Heart right ventricle (tissue), 16 donors: ENCODE data around the gene RRP1. TPM values are rescaled to one million over a fixed set of nuclear protein-coding genes. Genes with fewer than 3 reads are reported as not detected.

Source experiments
- ATAC-seq, 8 donors: fragments of 200-7000 bp; cut with Tn5 transposase; one replicate each; pipeline ENCODE4 v1.9.1; 2020; ENCODE audit warnings: mild to moderate bottlenecking in 8 of 8, moderate library complexity in 8 of 8, moderate number of reproducible peaks in 1 of 8
- DNase-seq, 2 donors: peaks; one replicate each; pipeline ENCODE4 v3.0.0-alpha.2; 2020
- H3K27ac ChIP-seq, 10 donors: fragments of 200-600 bp; sonication (generic) in 2 of 10; one replicate each; pipeline versions ENCODE4 v1.5.0 to v1.8.0; 2020 to 2022; ENCODE audit warnings: mild to moderate bottlenecking in 3 of 10
- H3K27me3 ChIP-seq, 7 donors: fragments of 200-600 bp; one replicate each; pipeline ENCODE4 v1.8.0; 2021 to 2022; ENCODE audit warnings: mild to moderate bottlenecking in 2 of 7
- H3K36me3 ChIP-seq, 9 donors: fragments of 200-600 bp; sonication (generic) in 1 of 9; one replicate each; pipeline versions ENCODE4 v1.5.0 to v1.8.0; 2020 to 2022; ENCODE audit warnings: mild to moderate bottlenecking in 2 of 9
- H3K4me1 ChIP-seq, 9 donors: fragments of 200-600 bp; sonication (generic) in 1 of 9; one replicate each; pipeline versions ENCODE4 v1.5.0 to v1.8.0; 2020 to 2022; ENCODE audit warnings: mild to moderate bottlenecking in 4 of 9
- H3K4me3 ChIP-seq, 10 donors: fragments of 200-600 bp; sonication (generic) in 2 of 10; one replicate each; pipeline versions ENCODE4 v1.5.0 to v1.8.0; 2020 to 2022; ENCODE audit warnings: mild to moderate bottlenecking in 7 of 10, moderate library complexity in 2 of 10
- H3K9me3 ChIP-seq, 11 donors: fragments of 200-600 bp in 10 of 11; sonication (generic) in 2 of 11; one replicate each; pipeline versions ENCODE4 v1.5.0 to v1.8.0; 2013 to 2022; ENCODE audit warnings: mild to moderate bottlenecking in 2 of 11, control low read depth in 1 of 11, moderate library complexity in 1 of 11
- CTCF ChIP-seq, 9 donors: fragments of 200-600 bp; sonication (generic) in 2 of 9; IDR thresholded peaks; one replicate each; pipeline versions ENCODE4 v1.5.0 to v1.8.0; 2021 to 2022; ENCODE audit warnings: antibody characterized with exemption in 9 of 9, mild to moderate bottlenecking in 5 of 9, moderate library complexity in 1 of 9
- WGBS, 2 donors: extraction: QIAGEN DNeasy Blood & Tissue Kit; methylation state at CpG; one replicate each; pipeline ENCODE4 v1.1.7; 2013; ENCODE audit warnings: inconsistent platforms in 1 of 2; 5-methylcytosine and 5-hydroxymethylcytosine counted together
- intact Hi-C, 10 donors: fragments of 100-400 bp; cut with DNase I; formaldehyde crosslinking; loops; one replicate each; pipeline versions ENCODE4 v1.11.1 to v1.14.2; 2022
- polyA plus RNA-seq, 2 donors: library from polyadenylated mRNA; stranded (reverse); fragments of 200-250 nt; gene quantifications; one replicate each; pipeline ENCODE4 v1.2.3, GENCODE V29; 2013
- total RNA-seq, 10 donors: library from RNA; stranded (reverse); fragmentation: NEBNext Ultra II Directional in 3 of 10; extraction: Animal tissue kit (Norgen Biotek cat#: 25700) in 3 of 10; gene quantifications; one replicate each; pipeline versions ENCODE4 v1.2.1 to v1.2.4, GENCODE V29; 2021 to 2023
- donor health status: Arrhythmogenic right ventricular cardiomyopathy.
- donor health status: ischemic (EF 13 %, LVEDD 7.1; RV severe dilation, severe dysfunction).
- donor health status: healthy with polysubstance abuse.
- donor health status: DM: no; HTN: yes; CAD: no.
- donor health status: DM: no; HTN: no; CAD: no.
- donor health status: ischemic (EF 25% LVEDD 6.9; RV normal size, moderate dysfunction).
- donor health status: ischemic (EF 25% LVEDD 5.7; RV mildly dilated, moderate dysfunction).
- donor health status: healthy.
- donor health status: DM: yes; HTN: yes; CAD: no.
- donor health status: Ischemic cardiomyopathy.
- donor health status: ischemic (EF 35%, LVEDD 5.7; RV mildly dilated, moderate dysfunction).
- donor health status: nonischemic (EF 11% LVEDD 7.7; RV severe dilation, severe dysfunction).
- donor health status: DM: yes; HTN: yes; CAD: no.
- donor health status: PGD.
- donor health status: ischemic (EF 29% LVEDD 5.4; RV normal size, mild dysfunction).
- donor health status: nonischemic (EF 23%, LVEDD 6.1; RV moderate dilation, normal function).

Gene RRP1
- total and polyA plus RNA-seq, 12 donors = 6.3 to 13.9 (median 9.3) TPM

- Histone ChIP-seq H3K27ac (no peak overlapping the region), H3K36me3 (no peaks in the 10 kb centered on the region), H3K4me1 (peaks cover 0 to 11% (median 0%) of the 10 kb centered on the region in 9 donors), H3K9me3 (no peaks in the 10 kb centered on the region), H3K27me3 (no peaks in the 10 kb centered on the region), H3K4me3 (no peak overlapping the region)
- intact Hi-C loops = no loop called here
- no peak for ATAC-seq
- no peak for TF ChIP-seq CTCF (IDR thresholded peaks at IDR 0.05)
- WGBS, 2 donors = 90 to 91% methylated on average over 13 of the region's 13 CpGs
- no peak for DNase-seq
Observed at GRCh38 chr21:43845386-43845785, 56.0 kb downstream of the RRP1 start.

- intact Hi-C loops = no loop called here
- H3K9me3 ChIP-seq = peaks cover 0 to 6% (median 0%) of the 10 kb centered on the region in 11 donors
- H3K27me3 ChIP-seq = no peaks in the 10 kb centered on the region
- WGBS, 2 donors = 90 to 96% methylated on average over 6 of the region's 6 CpGs
- TF ChIP-seq CTCF (IDR thresholded peaks at IDR 0.05) = no peak
- H3K36me3 ChIP-seq = no peaks in the 10 kb centered on the region
- ATAC-seq = no peak
- H3K27ac ChIP-seq = no peak overlapping the region
- no peak for DNase-seq
- H3K4me3 ChIP-seq = no peak overlapping the region
- H3K4me1 ChIP-seq = peaks cover 0 to 11% (median 0%) of the 10 kb centered on the region in 9 donors
Observed at GRCh38 chr21:43846430-43846829, 57.1 kb downstream of the RRP1 start.

GRCh38 chr21:43847301-43847700, 57.9 kb downstream of the RRP1 start:
- WGBS, 2 donors = 86 to 92% methylated on average over 14 of the region's 14 CpGs
- Histone ChIP-seq H3K27ac (no peak overlapping the region), H3K4me1 (peaks cover 0 to 11% (median 0%) of the 10 kb centered on the region in 9 donors), H3K27me3 (no peaks in the 10 kb centered on the region), H3K9me3 (peaks cover 0 to 6% (median 0%) of the 10 kb centered on the region in 11 donors), H3K36me3 (no peaks in the 10 kb centered on the region), H3K4me3 (no peak overlapping the region)
- intact Hi-C loops = no loop called here
- TF ChIP-seq CTCF (IDR thresholded peaks at IDR 0.05) = no peak
- ATAC-seq (no peak), DNase-seq (no peak)

GRCh38 chr21:43848771-43849170, 59.4 kb downstream of the RRP1 start:
- no peak overlapping the region for H3K27ac ChIP-seq
- WGBS, 2 donors = 94 to 96% methylated on average over 10 of the region's 10 CpGs
- H3K4me3 ChIP-seq = no peak overlapping the region
- intact Hi-C loops = no loop called here
- TF ChIP-seq CTCF (IDR thresholded peaks at IDR 0.05) = no peak
- no peaks in the 10 kb centered on the region for H3K36me3 ChIP-seq
- DNase-seq (no peak), ATAC-seq (no peak)
- H3K4me1 ChIP-seq = peaks cover 0 to 5% (median 0%) of the 10 kb centered on the region in 9 donors
- no peaks in the 10 kb centered on the region for H3K27me3 ChIP-seq
- peaks cover 0 to 6% (median 0%) of the 10 kb centered on the region in 11 donors for H3K9me3 ChIP-seq
